ENCODE measurements around the gene PTPRT. TPM values are rescaled to one million over a fixed set of nuclear protein-coding genes. Genes with fewer than 3 reads are reported as not detected.
"Not testable (repeated sequence)": the region's sequence is repeated elsewhere in the genome, so short reads cannot be mapped to it uniquely, and the experiment has no call there.

The PTPRT gene
- total and polyA plus RNA-seq, 8 donors, result 0.23 to 1.8 (median 0.95) TPM

DNA sequence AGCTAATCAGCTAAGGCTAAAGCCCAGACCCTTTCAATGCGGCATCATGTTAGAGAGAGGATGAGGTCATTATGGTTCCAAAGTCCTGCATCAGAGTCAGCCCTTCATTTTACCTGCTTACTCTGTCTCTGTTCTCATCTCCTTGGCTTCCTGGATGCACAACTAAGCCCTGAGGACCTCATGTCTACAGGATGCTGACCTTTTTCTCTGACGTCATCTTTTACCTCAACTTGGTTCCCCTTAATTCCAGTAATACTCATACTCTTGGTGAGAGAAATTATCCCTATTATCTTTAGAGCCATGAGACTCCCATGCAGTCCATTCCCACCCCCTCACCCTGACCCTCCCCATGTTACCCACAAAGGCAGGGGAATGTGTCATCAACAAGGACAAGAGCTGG is 935.0 kb downstream of the PTPRT start:
- TF ChIP-seq, protein P1, sequence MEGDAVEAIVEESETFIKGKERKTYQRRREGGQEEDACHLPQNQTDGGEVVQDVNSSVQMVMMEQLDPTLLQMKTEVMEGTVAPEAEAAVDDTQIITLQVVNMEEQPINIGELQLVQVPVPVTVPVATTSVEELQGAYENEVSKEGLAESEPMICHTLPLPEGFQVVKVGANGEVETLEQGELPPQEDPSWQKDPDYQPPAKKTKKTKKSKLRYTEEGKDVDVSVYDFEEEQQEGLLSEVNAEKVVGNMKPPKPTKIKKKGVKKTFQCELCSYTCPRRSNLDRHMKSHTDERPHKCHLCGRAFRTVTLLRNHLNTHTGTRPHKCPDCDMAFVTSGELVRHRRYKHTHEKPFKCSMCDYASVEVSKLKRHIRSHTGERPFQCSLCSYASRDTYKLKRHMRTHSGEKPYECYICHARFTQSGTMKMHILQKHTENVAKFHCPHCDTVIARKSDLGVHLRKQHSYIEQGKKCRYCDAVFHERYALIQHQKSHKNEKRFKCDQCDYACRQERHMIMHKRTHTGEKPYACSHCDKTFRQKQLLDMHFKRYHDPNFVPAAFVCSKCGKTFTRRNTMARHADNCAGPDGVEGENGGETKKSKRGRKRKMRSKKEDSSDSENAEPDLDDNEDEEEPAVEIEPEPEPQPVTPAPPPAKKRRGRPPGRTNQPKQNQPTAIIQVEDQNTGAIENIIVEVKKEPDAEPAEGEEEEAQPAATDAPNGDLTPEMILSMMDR (IDR thresholded peaks at IDR 0.05), result no peak
- H3K36me3 ChIP-seq, result no peaks in the 10 kb centered on the region
- no peaks in the 10 kb centered on the region for H3K4me1 ChIP-seq
- ATAC-seq (no peak), DNase-seq (no peak), FAIRE-seq (no peak)
- intact Hi-C loops (cut with DNase I), result no loop called here
- no peak overlapping the region for H3K4me3 ChIP-seq
- H3K27me3 ChIP-seq, result no peaks in the 10 kb centered on the region
- 86 to 88% methylated on average over 2 of the region's 2 CpGs for WGBS, 2 donors
- no peak overlapping the region for H3K27ac ChIP-seq
- H3K9me3 ChIP-seq, result no peaks in the 10 kb centered on the region

GRCh38 chr20:42252116-42252515 is 937.6 kb downstream of the PTPRT start:
- Histone ChIP-seq H3K27me3 (no peaks in the 10 kb centered on the region), H3K27ac (no peak overlapping the region), H3K36me3 (no peaks in the 10 kb centered on the region), H3K4me3 (no peak overlapping the region), H3K4me1 (no peaks in the 10 kb centered on the region), H3K9me3 (no peaks in the 10 kb centered on the region)
- intact Hi-C loops (cut with DNase I), result no loop called here
- DNase-seq (no peak), FAIRE-seq (no peak), ATAC-seq (no peak)
- TF ChIP-seq, protein P1 (IDR thresholded peaks at IDR 0.05), result no peak
- WGBS, 2 donors, result 49 to 60% methylated on average over 4 of the region's 4 CpGs

DNA sequence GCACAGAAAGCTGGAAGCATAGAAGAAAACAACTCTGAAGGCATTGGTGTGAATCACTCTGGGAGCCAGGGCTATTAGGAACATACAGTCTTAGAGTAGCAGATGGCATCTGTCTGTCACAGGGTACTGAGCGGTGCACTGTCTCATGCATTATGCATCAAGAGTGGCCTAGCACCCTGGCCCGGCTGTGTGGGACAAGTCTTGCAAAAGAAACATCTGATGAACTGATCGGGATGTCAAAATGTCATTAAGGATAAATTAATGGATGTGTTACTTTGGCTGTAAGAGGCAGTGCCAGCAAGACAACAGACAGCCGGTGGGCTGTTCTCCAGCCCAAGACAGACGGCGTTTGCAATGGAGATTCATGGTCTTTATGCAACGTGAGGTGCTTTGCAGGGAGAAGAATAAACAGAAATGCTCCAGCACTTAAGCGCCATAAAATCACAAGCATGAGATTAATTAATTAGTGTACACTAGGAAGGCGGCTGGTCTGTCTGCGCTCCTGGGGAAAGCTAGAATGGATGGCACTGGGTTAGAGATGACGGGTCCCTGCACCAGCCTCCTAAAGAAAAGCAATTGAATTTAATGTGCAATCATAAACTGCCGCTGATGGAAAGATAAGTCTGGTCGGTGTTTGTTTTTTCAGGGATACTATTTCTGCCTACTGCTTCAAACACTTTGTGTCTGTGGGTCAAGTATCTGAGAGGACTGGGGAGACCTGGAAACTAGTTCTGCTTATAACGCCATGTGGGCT is 970.9 kb downstream of the PTPRT start:
- Histone ChIP-seq H3K27me3 (no peaks in the 10 kb centered on the region), H3K36me3 (no peaks in the 10 kb centered on the region), H3K9me3 (no peaks in the 10 kb centered on the region), H3K27ac (no peak overlapping the region), H3K4me3 (no peak overlapping the region), H3K4me1 (no peaks in the 10 kb centered on the region)
- no peak for DNase-seq
- 49 to 51% methylated on average over 14 of the region's 14 CpGs for WGBS, 2 donors
- FAIRE-seq, result no peak
- intact Hi-C loops (cut with DNase I), result loop anchor here in 1 of 3 donors (10.0 kb wide), 1 partner anchor 226 kb away; no protein-coding TSS in a partner anchor
- TF ChIP-seq, protein P1 (IDR thresholded peaks at IDR 0.05), result no peak
- ATAC-seq, result no peak

DNA sequence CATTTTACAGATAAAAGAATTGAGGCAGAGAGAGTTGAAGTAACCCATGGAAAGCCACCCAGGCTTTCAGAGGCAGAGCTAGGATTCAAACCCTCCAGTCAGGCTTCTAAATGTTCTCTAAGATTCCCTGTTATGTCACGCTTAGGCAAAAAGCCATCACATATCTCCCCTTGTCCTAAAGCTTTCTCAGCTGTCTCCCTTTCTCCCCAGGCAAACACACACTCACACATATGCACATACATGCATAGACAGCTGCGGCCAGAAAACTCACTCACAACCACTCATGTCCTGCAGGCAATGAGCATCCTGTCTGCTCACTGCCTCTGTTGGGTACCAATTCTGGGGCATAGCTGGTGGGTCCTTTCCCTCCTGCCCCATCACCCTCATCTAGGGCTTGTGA is 975.6 kb downstream of the PTPRT start:
- Histone ChIP-seq H3K9me3 (no peaks in the 10 kb centered on the region), H3K4me1 (no peaks in the 10 kb centered on the region), H3K4me3 (no peak overlapping the region), H3K36me3 (no peaks in the 10 kb centered on the region), H3K27me3 (no peaks in the 10 kb centered on the region), H3K27ac (no peak overlapping the region)
- no peak for ATAC-seq
- TF ChIP-seq, protein P1 (IDR thresholded peaks at IDR 0.05), result no peak
- 77 to 80% methylated on average over 2 of the region's 2 CpGs for WGBS, 2 donors
- intact Hi-C loops (cut with DNase I), result loop anchor here in 1 of 3 donors (10.0 kb wide), 1 partner anchor 231 kb away; no protein-coding TSS in a partner anchor
- no peak for FAIRE-seq
- DNase-seq, result no peak

DNA sequence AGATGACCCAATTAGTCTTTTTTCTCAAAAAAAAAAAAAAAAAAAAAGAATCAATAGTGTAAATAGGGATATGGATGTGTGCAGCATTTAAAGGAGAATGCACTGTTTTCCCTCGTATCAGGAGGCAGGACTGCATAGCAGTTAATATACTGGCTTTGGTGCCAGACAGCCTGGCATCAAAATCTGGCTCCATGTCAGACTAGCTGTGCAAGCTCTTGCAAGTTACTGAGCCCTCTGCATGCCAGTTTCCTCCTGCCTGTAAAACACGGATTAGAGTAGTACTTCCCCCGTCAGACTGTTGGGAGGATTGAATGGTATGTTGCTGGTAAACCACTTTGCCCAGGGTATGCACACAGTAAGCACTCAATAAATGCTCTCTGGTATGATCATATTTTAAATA is 977.3 kb downstream of the PTPRT start:
- intact Hi-C loops (cut with DNase I), result loop anchor here in 1 of 3 donors (10.0 kb wide), 1 partner anchor 232 kb away; no protein-coding TSS in a partner anchor
- TF ChIP-seq, protein P1 (IDR thresholded peaks at IDR 0.05), result no peak
- H3K27me3 ChIP-seq, result no peaks in the 10 kb centered on the region
- DNase-seq (no peak), FAIRE-seq (no peak), ATAC-seq (no peak)
- no peaks in the 10 kb centered on the region for H3K4me1 ChIP-seq
- 54 to 65% methylated on average over 3 of the region's 3 CpGs for WGBS, 2 donors
- no peaks in the 10 kb centered on the region for H3K36me3 ChIP-seq
- no peaks in the 10 kb centered on the region for H3K9me3 ChIP-seq
- H3K27ac ChIP-seq, result no peak overlapping the region
- no peak overlapping the region for H3K4me3 ChIP-seq

GRCh38 chr20:42206557-42206956 is 983.1 kb downstream of the PTPRT start:
- H3K4me1 ChIP-seq; H3K9me3 ChIP-seq; H3K4me3 ChIP-seq; DNase-seq; intact Hi-C loops (cut with DNase I); H3K36me3 ChIP-seq; ATAC-seq; FAIRE-seq; H3K27ac ChIP-seq; H3K27me3 ChIP-seq: not testable (repeated sequence)
- WGBS, 2 donors, result 52 to 53% methylated on average over 10 to 15 of the region's 15 CpGs

Data from pancreas (tissue), 10 donors.